Purkinje cell (primary cell): ENCODE results near the gene CAMK2N2. TPM values are rescaled to one million over a fixed set of nuclear protein-coding genes. Genes with fewer than 3 reads are reported as not detected.

Experiments
- polyA plus RNA-seq: library from polyadenylated mRNA; unstranded; fragments of >200 nt; fragmentation: Nextera tagmentation; gene quantifications from 2 replicates; pipeline ENCODE4 v1.2.1, GENCODE V29; 2014

CAMK2N2 gene
- polyA plus RNA-seq: 27.7 and 48.7 TPM in 2 replicates

DNA sequence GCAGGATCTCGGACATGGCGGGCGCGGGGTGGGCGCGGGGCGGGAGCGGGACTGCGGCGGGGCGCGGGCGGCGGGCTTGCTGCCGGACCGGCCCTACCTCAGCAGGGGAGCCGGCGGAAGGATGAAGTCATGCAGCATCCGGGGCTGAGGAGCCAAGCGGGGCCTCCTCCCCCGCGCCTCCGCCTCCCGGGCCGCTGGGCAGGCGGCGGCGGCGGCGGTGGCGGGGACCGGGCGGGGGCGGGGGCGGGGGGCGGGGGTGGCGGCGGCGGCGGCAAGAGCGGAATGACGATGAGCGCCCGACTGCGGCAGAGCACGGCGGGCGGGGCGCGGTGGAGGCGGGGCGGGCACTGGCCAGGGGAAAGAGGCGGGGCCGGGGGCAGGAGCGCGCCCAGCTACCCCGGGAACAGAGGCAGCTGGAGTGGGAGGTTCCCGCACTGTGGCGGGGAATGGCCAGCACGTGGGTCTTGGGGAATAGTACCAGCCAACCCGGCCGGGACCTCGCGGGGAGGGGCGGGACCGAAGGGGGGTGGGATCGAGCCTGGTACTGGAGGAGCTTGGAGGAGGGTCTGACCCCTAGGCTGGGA, at the start of gene CAMK2N2:
Gene CAMK2N2, minus strand, starts transcription at position 284 of the 584 bp plus-strand sequence. Its CDS starts 268 bp downstream, at position 16.

DNA sequence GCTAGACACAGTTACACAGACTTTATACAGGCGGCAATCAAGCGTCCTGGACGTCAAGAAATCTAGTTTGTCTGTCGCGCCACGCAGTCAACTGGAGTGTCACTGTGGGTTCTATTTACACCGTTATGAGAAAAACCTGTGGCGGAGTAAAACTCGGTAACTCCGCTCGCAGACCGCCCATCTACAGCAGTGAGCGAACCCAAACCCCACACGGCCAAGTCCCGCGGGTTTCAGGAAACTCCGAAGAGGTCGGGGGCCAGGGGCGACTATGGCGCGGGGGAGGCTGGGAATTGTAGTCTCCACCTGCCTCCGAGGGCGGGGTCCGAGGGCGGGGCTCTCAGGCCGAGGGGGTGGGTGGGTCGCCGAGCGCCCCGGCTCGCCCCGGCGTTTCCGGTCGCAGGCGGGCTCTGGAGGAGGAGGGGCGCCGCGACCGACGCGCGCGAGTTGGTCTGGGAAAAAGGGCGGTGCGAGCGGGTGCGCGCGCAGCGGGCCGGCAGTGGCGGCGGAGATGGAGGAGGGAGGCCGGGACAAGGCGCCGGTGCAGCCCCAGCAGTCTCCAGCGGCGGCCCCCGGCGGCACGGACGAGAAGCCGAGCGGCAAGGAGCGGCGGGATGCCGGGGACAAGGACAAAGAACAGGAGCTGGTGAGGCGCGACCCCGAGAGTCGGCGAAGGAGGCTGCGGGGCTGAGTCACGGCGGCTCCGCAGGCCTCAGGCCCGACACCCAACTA, 37.6 kb upstream of the CAMK2N2 start, which contains the start of gene PSMD2:
Gene PSMD2, plus strand, starts transcription at position 483 of the 729 bp plus-strand sequence. Its CDS starts 26 bp downstream, at position 509.

DNA sequence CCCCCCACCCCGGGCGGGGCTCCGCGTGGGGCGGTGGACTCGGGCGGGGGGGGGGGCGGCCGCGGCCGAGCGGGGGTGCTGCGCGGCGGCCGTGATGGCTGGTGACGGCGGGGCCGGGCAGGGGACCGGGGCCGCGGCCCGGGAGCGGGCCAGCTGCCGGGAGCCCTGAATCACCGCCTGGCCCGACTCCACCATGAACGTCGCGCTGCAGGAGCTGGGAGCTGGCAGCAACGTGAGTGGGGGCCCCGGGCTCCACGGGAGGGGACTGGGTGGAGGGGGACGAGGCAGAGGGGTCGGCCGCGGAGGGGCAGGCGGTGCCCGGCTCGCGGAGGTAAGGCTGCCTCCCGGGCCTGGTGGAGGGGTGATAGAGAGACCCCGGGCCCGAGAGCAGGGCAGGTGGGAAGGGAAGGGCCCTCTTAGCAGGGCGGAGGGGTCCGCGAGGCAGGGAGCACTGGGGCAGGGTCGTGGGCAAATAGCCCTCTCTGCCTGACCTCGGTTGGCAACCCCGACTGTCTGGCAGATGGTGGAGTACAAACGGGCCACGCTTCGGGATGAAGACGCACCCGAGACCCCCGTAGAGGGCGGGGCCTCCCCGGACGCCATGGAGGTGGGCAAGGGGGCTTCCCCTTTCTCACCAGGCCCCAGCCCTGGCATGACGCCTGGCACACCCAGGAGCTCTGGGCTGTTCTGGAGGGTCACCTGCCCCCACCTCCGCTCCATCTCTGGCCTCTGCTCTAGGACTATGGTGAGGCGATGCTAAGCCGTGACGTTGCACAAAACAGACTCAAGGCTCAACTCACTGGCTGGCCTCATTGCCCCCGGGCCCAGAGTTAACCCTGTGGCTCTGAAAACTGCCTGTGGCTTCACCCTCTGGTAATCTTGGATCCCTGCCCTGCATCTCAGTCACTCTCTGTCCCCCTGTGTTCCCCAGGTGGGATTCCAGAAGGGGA, 14.9 kb upstream of the CAMK2N2 start, which contains the start of gene ECE2:
Gene ECE2, plus strand, starts transcription at position 62 of the 950 bp plus-strand sequence. Its CDS starts 132 bp downstream, at position 194.

DNA sequence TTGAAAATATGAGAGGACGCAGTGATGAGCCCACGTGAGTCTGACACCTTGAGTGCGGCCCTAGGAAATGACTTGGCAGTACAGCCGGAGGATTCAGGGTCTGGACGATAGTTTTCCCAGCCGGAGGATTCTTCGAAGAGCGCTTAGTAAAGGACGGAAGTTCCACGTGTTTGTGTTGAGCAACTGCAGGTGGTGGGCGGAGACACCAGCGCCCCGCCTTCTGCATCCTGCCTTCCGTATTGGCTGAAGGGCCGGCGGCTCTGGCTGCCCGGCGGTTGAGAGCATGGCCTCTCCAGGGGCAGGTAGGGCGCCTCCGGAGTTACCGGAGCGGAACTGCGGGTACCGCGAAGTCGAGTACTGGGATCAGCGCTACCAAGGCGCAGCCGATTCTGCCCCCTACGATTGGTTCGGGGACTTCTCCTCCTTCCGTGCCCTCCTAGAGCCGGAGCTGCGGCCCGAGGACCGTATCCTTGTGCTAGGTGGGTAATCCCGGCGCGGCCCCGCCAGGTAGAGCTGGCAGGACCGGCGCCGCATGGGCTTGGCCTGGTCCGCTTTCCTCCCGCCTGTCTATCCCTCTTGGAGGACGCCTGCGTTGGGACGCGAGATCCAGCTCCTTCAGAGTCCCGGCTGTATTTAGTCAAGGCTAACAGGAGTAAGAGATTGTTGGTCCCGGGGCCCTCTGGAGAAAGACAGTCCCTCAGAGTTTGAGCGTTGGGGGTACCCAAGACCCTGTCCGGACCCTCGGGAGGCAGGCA, 11.8 kb downstream of the CAMK2N2 start, which contains the start of gene EEF1AKMT4:
Gene EEF1AKMT4, plus strand, starts transcription at position 261 of the 755 bp plus-strand sequence. Its CDS starts 23 bp downstream, at position 284.

DNA sequence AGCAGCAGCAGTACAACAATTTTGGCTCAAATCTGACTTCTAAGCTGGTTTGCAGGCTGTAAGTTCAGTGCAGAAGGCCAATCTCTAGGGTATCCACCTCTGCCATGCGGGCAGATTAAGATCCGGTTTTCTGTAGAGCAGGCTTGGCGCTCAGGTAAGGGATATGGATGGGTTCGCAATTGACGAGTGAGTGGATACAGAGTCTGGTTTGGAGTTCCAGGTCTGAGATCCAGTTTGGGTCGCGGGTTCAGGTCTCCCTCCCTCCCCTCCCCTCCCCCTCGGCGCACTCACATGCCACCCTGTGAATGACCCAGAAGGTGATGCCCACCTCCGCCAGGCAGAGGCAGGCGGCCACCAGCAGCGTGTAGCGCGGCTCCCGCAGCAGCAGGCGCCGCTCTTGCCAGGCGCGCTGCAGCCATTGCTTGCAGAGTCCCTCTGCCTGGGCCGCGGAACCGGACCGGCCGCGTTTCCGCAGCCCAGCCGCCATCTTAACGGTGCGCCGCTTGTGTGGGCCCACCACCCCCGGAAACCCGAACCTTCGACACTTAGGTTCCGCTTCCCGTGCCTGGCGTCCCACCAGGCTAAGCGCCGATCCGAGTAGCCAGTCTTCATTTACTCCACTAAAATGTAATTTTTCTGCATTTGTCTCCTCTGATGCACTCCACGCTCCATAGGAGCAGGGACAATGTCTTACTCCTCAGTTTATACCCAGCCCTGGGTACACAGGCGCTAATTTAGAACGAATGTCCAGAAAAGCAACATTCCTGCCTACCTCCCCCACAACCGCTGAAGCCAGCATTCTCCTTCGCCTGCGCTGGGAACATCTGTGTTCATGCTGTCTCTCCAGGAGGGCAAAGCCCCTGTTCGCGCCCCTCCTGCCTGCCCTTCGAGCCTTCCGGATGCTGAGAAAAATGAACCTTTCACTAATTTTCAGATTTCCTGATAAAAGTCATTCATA, 12.6 kb downstream of the CAMK2N2 start, which contains the start of gene ALG3:
Gene ALG3, minus strand, starts transcription at position 509 of the 958 bp plus-strand sequence. Its CDS starts 22 bp downstream, at position 487.

DNA sequence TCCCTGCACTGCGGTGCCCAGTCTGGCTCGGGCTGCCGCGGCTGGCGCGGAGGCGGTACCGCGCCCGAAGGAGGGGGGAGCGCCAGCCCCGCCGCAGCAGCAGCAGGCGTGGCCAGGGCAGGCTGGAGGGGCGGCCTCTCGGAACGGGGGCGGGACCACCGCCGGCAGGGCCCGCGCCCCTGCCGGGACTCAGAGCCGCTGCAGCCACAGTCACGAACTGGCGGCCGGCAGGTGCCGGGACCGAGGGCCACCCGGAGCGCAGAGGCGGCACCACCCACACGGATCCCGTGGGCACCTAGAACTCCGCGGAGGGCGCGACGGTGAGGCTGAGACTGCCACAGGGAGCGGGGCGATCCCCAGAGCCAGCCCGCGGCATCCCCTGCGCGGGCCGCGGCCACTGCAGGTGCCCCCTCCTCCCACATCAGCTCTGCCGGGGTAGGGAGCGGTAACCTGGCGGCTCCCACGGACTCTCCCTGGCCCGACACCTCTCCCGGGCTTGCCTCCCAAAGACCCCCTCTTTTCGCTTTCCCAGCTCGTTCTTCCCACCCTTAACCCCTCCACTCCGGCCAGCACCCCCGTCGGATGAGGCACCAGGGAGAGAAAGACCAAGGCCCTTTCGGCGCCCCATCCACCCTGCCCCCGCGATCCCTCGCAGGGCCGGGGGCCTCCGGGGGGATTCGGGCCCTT, 31.8 kb downstream of the CAMK2N2 start, which contains the start of gene VWA5B2:
Gene VWA5B2, plus strand, starts transcription at position 192 of the 687 bp plus-strand sequence. CDS start 944 bp downstream, outside the sequence.

Other genes starting within 250 kb of the CAMK2N2 start
- 22.7 and 35.8 TPM in 2 replicates for gene ABCC5, start 243.7 kb downstream of the CAMK2N2 start, polyA plus RNA-seq
- not detected in 2 replicates for gene HTR3D, start 229.8 kb downstream of the CAMK2N2 start, polyA plus RNA-seq
- gene HTR3C, start 208.5 kb downstream of the CAMK2N2 start, polyA plus RNA-seq: not detected in 2 replicates
- gene HTR3E, start 164.5 kb downstream of the CAMK2N2 start, polyA plus RNA-seq: not detected in 2 replicates
- gene EIF2B5, start 126.2 kb downstream of the CAMK2N2 start, polyA plus RNA-seq: 18.7 and 30.0 TPM in 2 replicates
- 2.8 and 3.7 TPM in 2 replicates for gene DVL3, start 106.2 kb downstream of the CAMK2N2 start, polyA plus RNA-seq
- 245 and 317 TPM in 2 replicates for gene AP2M1, start 86.7 kb downstream of the CAMK2N2 start, polyA plus RNA-seq
- 36.2 and 42.7 TPM in 2 replicates for gene ABCF3, start 75.4 kb downstream of the CAMK2N2 start, polyA plus RNA-seq
- gene VWA5B2, start 32.0 kb downstream of the CAMK2N2 start, polyA plus RNA-seq: 0.89 and 2.1 TPM in 2 replicates
- 19.4 and 34.3 TPM in 2 replicates for gene ALG3, start 12.6 kb downstream of the CAMK2N2 start, polyA plus RNA-seq
- gene EEF1AKMT4, start 11.9 kb downstream of the CAMK2N2 start, polyA plus RNA-seq: 2.5 and 3.6 TPM in 2 replicates
- gene ECE2, start 14.5 kb upstream of the CAMK2N2 start, polyA plus RNA-seq: 1.2 and 3.1 TPM in 2 replicates
- gene PSMD2, start 37.7 kb upstream of the CAMK2N2 start, polyA plus RNA-seq: 83.9 and 152 TPM in 2 replicates
- 47.4 and 73.4 TPM in 2 replicates for gene EIF4G1, start 53.1 kb upstream of the CAMK2N2 start, polyA plus RNA-seq
- gene FAM131A, start 76.0 kb upstream of the CAMK2N2 start, polyA plus RNA-seq: 3.1 and 10.4 TPM in 2 replicates
- gene CLCN2, start 100.1 kb upstream of the CAMK2N2 start, polyA plus RNA-seq: 0.71 and 2.6 TPM in 2 replicates
- gene POLR2H, start 100.2 kb upstream of the CAMK2N2 start, polyA plus RNA-seq: 49.1 and 108 TPM in 2 replicates
- 1.4 TPM in 1 of 2 replicates, not detected in the other for gene THPO, start 116.7 kb upstream of the CAMK2N2 start, polyA plus RNA-seq
- gene CHRD, start 118.5 kb upstream of the CAMK2N2 start, polyA plus RNA-seq: 0.69 TPM in 1 of 2 replicates, not detected in the other